H1 (cell line): ENCODE results near the gene LAD1. TPM values are rescaled to one million over a fixed set of nuclear protein-coding genes. Genes with fewer than 3 reads are reported as not detected.

Experiments used
- PHF8 ChIP-seq: fragments of 200-600 bp; sonication (generic); conservative IDR thresholded peaks from 2 replicates; pipeline ENCODE4 v1.7.1; 2012; ENCODE audit warnings: low read depth, mild to moderate bottlenecking, inconsistent platforms, low read length, moderate library complexity
- RBBP5 ChIP-seq: IDR thresholded peaks from 2 replicates; pipeline ENCODE4 v1.7.1; 2012; ENCODE audit warnings: low read depth, mild to moderate bottlenecking, inconsistent platforms, low read length, moderate library complexity, borderline replicate concordance
- RFX5 ChIP-seq: IDR thresholded peaks from 2 replicates; pipeline ENCODE4 v1.6.1; 2011; ENCODE audit warnings: low read depth, low read length, improper control_type of control experiment, borderline replicate concordance
- SP1 ChIP-seq: IDR thresholded peaks from 2 replicates; pipeline ENCODE4 v1.6.1; 2011; ENCODE audit warnings: low read depth, low read length
- polyA plus RNA-seq, 7 experiments: library from polyadenylated mRNA; depleted of rRNA in 3 of 7; stranded (reverse) in 5 of 7; unstranded in 2 of 7; fragments of >200 nt in 5 of 7; fragments of 200-250 nt in 2 of 7; gene quantifications; 1 replicate in 5 of 7; 2 replicates in 1 of 7; 4 replicates in 1 of 7; pipeline versions ENCODE4 v1.2.1 to v1.2.3, GENCODE V29; 2011 to 2013; ENCODE audit warnings: missing spikeins in 2 of 7, mixed read lengths in 2 of 7
- total RNA-seq: library from RNA; stranded (reverse); fragmentation: NEBNext Ultra II Directional; extraction: Animal tissue kit (Norgen Biotek cat#: 25700); gene quantifications from 2 replicates; pipeline ENCODE4 v1.2.1, GENCODE V29; 2021

The LAD1 gene
- total and polyA plus RNA-seq, 2 of the 8 experiments (the other 6 are each of a cell fraction or from before 2014, with no cell fraction given), result 9.3 to 32.8 TPM

- TF ChIP-seq RBBP5, result no peak
- TF ChIP-seq SP1, result no peak
- no peak for TF ChIP-seq PHF8
- TF ChIP-seq RFX5, result no peak
Measured at GRCh38 chr1:201419256-201419655, 20.1 kb upstream of the LAD1 start (continued).
